Small intestine (tissue), 16 donors: ENCODE results near the gene FRMPD1. TPM values are rescaled to one million over a fixed set of nuclear protein-coding genes. Genes with fewer than 3 reads are reported as not detected.
"Not testable (repeated sequence)": the region's sequence is repeated elsewhere in the genome, so short reads cannot be mapped to it uniquely, and the experiment has no call there.

ENCODE experiments used
- DNase-seq, 2 donors: peaks; one replicate each; pipeline versions ENCODE4 v3.0.0 to v3.0.0-alpha.2; 2013
- FAIRE-seq: peaks from 2 replicates; lab custom pipeline; 2012; peaks lifted over from hg19 to GRCh38; lab: Jason Lieb, UNC
- H3K27ac ChIP-seq, 3 donors: one replicate each; pipeline ENCODE4 v1.5.1; 2013; ENCODE audit warnings: low read length in 2 of 3, mild to moderate bottlenecking in 2 of 3, control low read depth in 1 of 3, inconsistent platforms in 1 of 3, low read depth in 1 of 3, moderate library complexity in 1 of 3
- H3K27me3 ChIP-seq, 3 donors: one replicate each; pipeline ENCODE4 v1.6.1; 2013; ENCODE audit warnings: low read length in 3 of 3, inconsistent platforms in 1 of 3; ENCODE audit not compliant: control insufficient read depth in 3 of 3, insufficient read depth in 3 of 3
- H3K36me3 ChIP-seq, 3 donors: one replicate each; pipeline ENCODE4 v1.6.1; 2013; ENCODE audit warnings: low read length in 3 of 3, inconsistent platforms in 1 of 3, low read depth in 1 of 3, mild to moderate bottlenecking in 1 of 3, moderate library complexity in 1 of 3; ENCODE audit not compliant: control insufficient read depth in 3 of 3, insufficient read depth in 2 of 3
- H3K4me1 ChIP-seq, 3 donors: one replicate each; pipeline ENCODE4 v1.6.1; 2013; ENCODE audit warnings: low read length in 2 of 3, inconsistent platforms in 1 of 3, low read depth in 1 of 3, mild to moderate bottlenecking in 1 of 3, moderate library complexity in 1 of 3; ENCODE audit not compliant: control insufficient read depth in 3 of 3, insufficient read depth in 2 of 3
- H3K4me3 ChIP-seq, 3 donors: one replicate each; pipeline ENCODE4 v1.5.1; 2013; ENCODE audit warnings: low read length in 3 of 3, control low read depth in 1 of 3, inconsistent platforms in 1 of 3, low read depth in 1 of 3, mild to moderate bottlenecking in 1 of 3, moderate library complexity in 1 of 3
- H3K9me3 ChIP-seq, 2 donors: one replicate each; pipeline ENCODE4 v1.6.1; 2013; ENCODE audit warnings: low read depth in 1 of 2, low read length in 1 of 2; ENCODE audit not compliant: control insufficient read depth in 2 of 2, insufficient read depth in 1 of 2
- WGBS, 3 donors: extraction: QIAGEN DNeasy Blood & Tissue Kit; methylation state at CpG; one replicate each; pipeline ENCODE4 v1.1.7; 2013; 5-methylcytosine and 5-hydroxymethylcytosine counted together
- long read RNA-seq, 10 donors: transcript quantifications; one replicate each; lab custom pipeline, GENCODE V29; 2026
- polyA plus RNA-seq, 4 donors: library from polyadenylated mRNA; stranded (reverse) in 3 of 4; unstranded in 1 of 4; fragments of 200-250 nt in 3 of 4; fragments of 120-200 nt in 1 of 4; gene quantifications; one replicate each; pipeline versions ENCODE4 v1.2.1 to v1.2.3, GENCODE V29; 2013
- donor health status: healthy with polysubstance abuse.
- donor health status: control.
- donor health status: control.
- donor health status: Bipolar disorder and iron deficiency.
- donor health status: healthy.

The FRMPD1 gene, protein sequence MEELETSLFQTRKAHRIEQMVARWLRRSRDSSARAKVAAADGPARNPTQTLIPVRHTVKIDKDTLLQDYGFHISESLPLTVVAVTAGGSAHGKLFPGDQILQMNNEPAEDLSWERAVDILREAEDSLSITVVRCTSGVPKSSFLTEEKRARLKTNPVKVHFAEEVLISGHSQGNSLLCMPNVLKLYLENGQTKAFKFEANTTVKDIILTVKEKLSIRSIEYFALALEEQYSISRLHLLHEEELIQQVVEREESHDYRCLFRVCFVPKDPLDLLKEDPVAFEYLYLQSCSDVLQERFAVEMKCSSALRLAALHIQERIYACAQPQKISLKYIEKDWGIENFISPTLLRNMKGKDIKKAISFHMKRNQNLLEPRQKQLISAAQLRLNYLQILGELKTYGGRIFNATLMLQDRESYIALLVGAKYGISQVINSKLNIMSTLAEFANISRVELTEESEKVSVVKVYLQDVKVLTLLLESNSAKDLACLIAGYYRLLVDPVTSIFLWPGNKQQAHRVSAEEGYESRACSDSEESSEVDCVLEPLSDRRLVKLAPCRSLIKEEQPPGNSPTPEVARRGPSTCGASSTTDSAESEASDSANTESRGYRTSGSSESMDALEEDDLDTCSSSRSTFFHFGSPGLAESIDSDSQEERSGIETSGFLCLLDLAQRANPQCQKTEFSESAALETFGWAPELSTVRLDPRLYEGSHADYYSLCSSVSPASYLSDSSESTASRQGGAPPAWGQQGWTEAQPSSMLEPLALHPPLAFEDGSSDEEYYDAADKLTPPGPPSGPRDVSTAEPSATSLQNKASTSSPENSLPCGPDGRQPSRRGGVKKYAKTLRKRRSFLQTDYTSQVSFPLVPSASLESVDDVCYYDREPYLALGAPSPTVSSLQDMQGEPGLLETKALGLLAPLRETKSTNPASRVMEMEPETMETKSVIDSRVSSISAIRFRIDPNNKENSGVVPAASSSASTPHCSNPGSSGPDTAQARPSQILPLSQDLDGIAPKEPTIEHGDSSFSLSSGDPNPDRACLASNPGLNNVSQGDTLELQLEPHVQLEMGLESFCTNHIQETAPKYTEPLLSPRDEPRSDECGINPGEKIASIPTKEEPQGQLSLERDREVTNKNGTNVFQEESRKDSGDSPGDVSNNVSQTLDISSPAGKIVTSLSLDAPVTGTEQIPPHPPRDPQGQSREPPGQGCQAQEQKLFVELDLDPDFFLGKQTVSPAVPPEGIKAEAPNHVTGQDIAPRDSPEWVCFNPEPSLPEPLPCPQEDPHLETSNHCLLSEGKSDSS (N-terminal part only)
- under 1 TPM in 2 of 4 donors, not detected in 2; 0.06 TPM for polyA plus RNA-seq
- long read RNA-seq, donor 1 = 0 reads
- long read RNA-seq, donor 2 = 0 reads
- long read RNA-seq, donor 3 = 0 reads
- long read RNA-seq, donor 4 = 0 reads
- long read RNA-seq, donor 5 = 0 reads
- long read RNA-seq, donor 6 = 0 reads
- long read RNA-seq, donor 7 = 0 reads
- long read RNA-seq, donor 8 = 0 reads
- long read RNA-seq, donor 9 = 0 reads
- long read RNA-seq, donor 10 = 0 reads

DNA sequence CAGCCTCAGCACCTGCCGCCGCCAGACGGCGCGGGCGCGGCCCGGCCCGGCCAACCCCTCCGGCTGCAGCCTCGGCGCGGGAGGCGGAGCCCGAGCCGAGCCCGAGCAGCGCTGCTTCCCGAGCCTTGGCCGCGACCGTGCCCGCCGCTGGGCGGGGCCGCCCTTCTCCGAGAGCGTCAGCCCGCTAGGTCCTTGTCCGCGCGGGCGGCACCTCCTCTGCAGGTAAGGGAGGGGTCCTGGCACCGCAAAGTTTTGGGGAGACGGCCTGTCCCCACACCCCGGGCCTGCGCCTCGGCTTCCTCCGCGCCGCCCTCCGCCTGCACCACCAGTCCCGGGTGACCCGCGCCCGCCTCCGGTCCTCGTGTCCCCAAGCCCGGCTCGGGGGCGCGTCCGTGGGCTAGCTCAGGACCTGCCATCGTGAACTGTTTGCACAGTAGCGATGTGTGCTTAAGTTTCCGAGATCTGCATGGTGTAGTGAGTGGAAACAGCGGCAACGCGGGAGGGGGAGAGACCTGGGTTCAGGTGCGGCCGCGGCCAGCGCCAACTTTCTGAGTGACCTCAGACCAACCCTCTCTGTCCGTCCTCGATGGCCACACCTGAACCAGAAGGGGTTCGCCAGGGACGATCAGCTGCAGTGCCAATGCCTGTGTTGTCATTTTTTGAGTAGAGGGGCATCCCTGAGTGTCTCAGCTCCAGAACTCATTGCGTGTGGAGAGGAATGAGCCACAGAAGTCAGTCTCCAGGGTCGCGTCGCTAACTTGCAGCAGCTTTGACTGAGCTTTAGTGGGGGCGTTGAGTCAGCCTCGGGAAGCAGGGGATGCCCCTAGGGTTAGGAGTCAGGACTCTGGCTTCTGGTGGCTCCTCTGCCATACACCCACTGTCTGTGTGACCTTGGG, at the start of gene FRMPD1:
FRMPD1 (plus strand) TSS at position 82 of the 896 bp plus-strand sequence. CDS start 41,688 bp downstream, outside the sequence.
- H3K27ac ChIP-seq = no peak within 1 kb of the TSS
- peak within 1 kb of the TSS in 2 of 3 donors; percentile 34 to 58 for H3K4me3 ChIP-seq
- H3K4me1 ChIP-seq = peaks cover 0 to 10% (median 3%) of the 10 kb centered on the region in 3 donors
- H3K27me3 ChIP-seq = peaks cover 0 to 45% (median 19%) of the 10 kb centered on the region in 3 donors
- FAIRE-seq (no peak), DNase-seq (peak; percentile 67 to 88)
- H3K9me3 ChIP-seq = no peaks in the 10 kb centered on the region
- no peaks in the 10 kb centered on the region for H3K36me3 ChIP-seq
- 1 to 2% (median 1%) methylated on average over 56 to 73 of the region's 73 CpGs for WGBS, 3 donors

DNA sequence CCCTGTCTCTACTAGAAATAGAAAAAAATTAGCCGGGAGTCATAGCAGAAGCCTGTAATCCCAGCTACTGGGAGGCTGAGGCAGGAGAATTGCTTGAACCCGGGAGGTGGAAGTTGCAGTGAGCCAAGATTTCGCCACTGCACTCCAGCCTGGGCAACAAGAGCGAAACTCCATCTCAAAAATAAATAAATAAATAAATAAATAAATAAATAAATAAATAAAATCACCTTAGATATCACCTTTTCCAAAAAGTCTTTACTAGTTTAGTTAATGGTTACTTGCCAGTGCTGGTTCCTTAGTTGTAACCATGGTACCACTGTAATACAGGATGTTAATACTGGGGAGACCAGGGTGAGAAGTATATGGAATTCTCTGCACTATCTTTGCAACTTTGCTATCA, 48.7 kb upstream of the FRMPD1 start:
- 81 to 93% (median 92%) methylated on average over 4 of the region's 4 CpGs for WGBS, 3 donors
- not testable (repeated sequence) for FAIRE-seq, H3K4me1 ChIP-seq, DNase-seq, H3K36me3 ChIP-seq, H3K27ac ChIP-seq, H3K9me3 ChIP-seq, H3K4me3 ChIP-seq
- peaks cover 0 to 10% (median 4%) of the 10 kb centered on the region in 3 donors for H3K27me3 ChIP-seq

DNA sequence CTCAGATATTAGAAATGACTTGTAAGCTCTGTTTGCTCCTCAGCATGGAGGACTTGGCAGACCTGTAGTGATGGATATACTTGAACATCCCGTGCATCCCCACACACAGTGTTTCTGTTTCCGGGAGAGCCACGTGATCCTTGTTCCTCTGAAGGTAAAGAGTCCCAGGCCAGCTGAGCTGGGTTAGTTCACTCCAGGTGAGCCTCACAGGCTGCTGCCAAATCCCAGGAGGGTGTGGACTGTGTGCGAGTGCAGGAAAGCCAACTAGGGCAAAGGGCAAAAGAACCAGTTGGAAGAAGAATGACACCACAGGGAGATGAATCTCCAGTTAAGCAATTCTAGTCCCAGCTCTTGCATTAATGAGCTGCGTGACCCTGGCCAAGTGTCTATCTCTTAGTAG, 47.9 kb upstream of the FRMPD1 start:
- no peaks in the 10 kb centered on the region for H3K36me3 ChIP-seq
- no peak overlapping the region for H3K4me3 ChIP-seq
- FAIRE-seq = no peak
- DNase-seq = peak; percentile 78 to 96
- H3K9me3 ChIP-seq = no peaks in the 10 kb centered on the region
- peak overlapping the region in 1 of 3 donors; percentile 50 for H3K27ac ChIP-seq
- WGBS, 3 donors = 5 to 48% (median 28%) methylated on average over 5 of the region's 5 CpGs
- peaks cover 0 to 3% (median 0%) of the 10 kb centered on the region in 3 donors for H3K4me1 ChIP-seq
- peaks cover 0 to 10% (median 4%) of the 10 kb centered on the region in 3 donors for H3K27me3 ChIP-seq

DNA sequence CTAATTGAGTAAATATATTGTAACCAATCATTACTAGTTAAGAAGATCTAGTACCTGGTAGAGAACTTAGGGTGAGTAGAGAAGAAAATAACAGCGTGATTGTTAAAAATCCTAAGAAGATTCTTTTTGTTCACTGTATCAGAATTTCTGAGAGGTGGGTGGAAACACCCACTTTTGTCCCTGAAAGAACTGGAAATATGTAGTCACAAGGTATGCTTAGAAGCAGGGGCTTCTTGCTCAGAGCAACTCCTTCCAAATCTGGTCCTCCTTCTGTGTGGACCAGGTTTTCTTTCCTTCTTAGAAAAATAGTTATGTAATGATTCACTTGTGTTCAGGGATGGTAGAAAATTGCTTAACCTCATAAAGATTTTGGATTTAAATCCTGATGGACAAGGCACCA, 46.5 kb upstream of the FRMPD1 start:
- peaks cover 0 to 3% (median 0%) of the 10 kb centered on the region in 3 donors for H3K4me1 ChIP-seq
- H3K9me3 ChIP-seq = no peaks in the 10 kb centered on the region
- H3K36me3 ChIP-seq = no peaks in the 10 kb centered on the region
- no peak overlapping the region for H3K27ac ChIP-seq
- no peak for DNase-seq
- no peak overlapping the region for H3K4me3 ChIP-seq
- FAIRE-seq = no peak
- peaks cover 0 to 10% (median 4%) of the 10 kb centered on the region in 3 donors for H3K27me3 ChIP-seq
- WGBS, 3 donors = 78 to 87% (median 82%) methylated on average over 1 of the region's 1 CpG

DNA sequence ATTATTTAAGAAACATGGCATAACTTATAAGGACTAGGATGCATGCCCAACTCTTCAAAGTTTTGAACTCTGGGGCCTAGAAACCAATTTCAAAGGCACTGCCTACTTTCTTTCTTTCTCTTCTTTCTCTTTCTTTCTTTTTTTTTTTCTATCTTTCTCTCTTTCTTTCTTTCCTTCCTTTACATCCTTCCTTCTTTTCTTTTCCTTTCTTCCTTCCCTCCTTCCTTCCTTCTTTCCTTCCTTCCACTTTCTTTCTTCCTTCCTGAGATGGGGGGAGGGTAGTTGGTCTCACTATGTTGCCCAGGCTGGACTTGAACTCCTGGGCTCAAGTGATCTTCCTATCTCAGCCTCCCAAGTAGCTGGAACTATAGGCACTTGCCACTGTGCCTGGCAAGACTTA, 42.5 kb upstream of the FRMPD1 start:
- H3K9me3 ChIP-seq = no peaks in the 10 kb centered on the region
- DNase-seq (no peak), FAIRE-seq (no peak)
- H3K4me1 ChIP-seq = no peaks in the 10 kb centered on the region
- no peak overlapping the region for H3K27ac ChIP-seq
- H3K4me3 ChIP-seq = no peak overlapping the region
- no peaks in the 10 kb centered on the region for H3K36me3 ChIP-seq
- peaks cover 0 to 10% (median 0%) of the 10 kb centered on the region in 3 donors for H3K27me3 ChIP-seq

DNA sequence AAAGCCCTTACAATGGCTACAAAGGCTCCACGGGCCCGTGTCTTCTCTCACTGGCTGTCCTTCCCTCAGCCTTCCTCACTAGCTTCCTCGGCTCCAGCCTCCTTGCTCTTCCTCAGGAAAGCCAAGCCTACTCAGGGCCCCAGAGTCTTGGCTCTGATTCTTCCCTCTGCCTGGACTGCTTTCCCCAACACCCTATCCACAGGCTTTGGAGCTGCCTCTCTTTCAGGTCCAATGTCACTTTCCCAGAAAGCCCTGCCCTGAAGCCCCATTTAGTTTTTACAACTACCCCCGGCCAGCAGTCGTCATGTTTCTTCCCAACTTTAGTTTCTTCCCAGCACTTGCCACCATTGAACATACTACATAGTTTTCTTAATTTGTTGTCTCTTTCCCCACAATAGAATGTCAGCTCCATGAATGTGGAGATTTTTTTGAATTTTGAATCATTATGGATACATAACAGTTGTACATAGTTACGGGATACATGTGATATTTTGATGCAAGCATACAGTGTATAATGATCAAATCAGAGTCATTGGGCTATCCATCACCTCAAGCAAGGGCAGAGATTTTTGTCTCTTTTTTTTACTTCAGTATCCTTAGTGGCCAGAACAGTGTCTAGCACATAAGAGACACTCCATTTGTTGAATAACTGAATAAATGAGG, 40.9 kb upstream of the FRMPD1 start:
- Histone ChIP-seq H3K4me3 (no peak overlapping the region), H3K27ac (no peak overlapping the region), H3K9me3 (no peaks in the 10 kb centered on the region), H3K36me3 (no peaks in the 10 kb centered on the region), H3K27me3 (peaks cover 0 to 7% (median 0%) of the 10 kb centered on the region in 3 donors), H3K4me1 (peaks cover 0 to 5% (median 0%) of the 10 kb centered on the region in 3 donors)
- DNase-seq = no peak
- 78 to 83% (median 78%) methylated on average over 6 of the region's 6 CpGs for WGBS, 3 donors
- no peak for FAIRE-seq

DNA sequence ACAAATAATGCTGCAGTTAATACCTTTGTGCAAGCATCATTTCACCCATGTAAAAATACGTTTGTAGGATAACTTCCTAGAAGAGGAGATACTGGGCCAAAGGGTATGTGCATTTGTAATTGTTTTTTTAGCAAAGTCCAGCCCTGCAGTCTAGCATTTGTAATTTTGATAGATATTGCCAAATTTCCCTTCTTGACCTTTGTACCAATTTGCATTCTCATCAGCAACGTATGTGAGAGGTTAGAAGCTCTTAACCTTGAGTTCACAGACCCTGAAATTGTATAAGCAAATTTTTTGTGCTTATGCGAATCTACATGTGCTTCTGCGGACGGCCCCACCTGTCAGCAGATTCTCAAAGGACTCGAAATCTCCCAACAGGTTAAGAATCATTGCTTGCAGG, 39.7 kb upstream of the FRMPD1 start:
- no peak for DNase-seq
- Histone ChIP-seq H3K4me3 (no peak overlapping the region), H3K36me3 (no peaks in the 10 kb centered on the region), H3K27ac (no peak overlapping the region), H3K9me3 (no peaks in the 10 kb centered on the region), H3K27me3 (peaks cover 0 to 4% (median 0%) of the 10 kb centered on the region in 3 donors), H3K4me1 (peaks cover 0 to 5% (median 0%) of the 10 kb centered on the region in 3 donors)
- WGBS, 3 donors = 67 to 69% (median 67%) methylated on average over 6 of the region's 6 CpGs
- no peak for FAIRE-seq
